H1 (cell line): ENCODE results near the gene ZNF101. TPM values are rescaled to one million over a fixed set of nuclear protein-coding genes. Genes with fewer than 3 reads are reported as not detected.

Source experiments
- CBX8 ChIP-seq: fragments of 300-800, 300-1000 bp; sonication (generic); IDR thresholded peaks from 2 replicates; pipeline ENCODE4 v1.7.1; 2016; ENCODE audit warnings: low read depth, low read length, borderline replicate concordance
- CHD1 ChIP-seq: IDR thresholded peaks from 2 replicates; pipeline ENCODE4 v1.6.1; 2012; ENCODE audit warnings: low read depth, low read length, improper control_type of control experiment
- CHD7 ChIP-seq: fragments of 300-600 bp; sonication (generic); IDR thresholded peaks from 2 replicates; pipeline ENCODE4 v1.7.1; 2012; ENCODE audit warnings: low read length, moderate library complexity, mild to moderate bottlenecking, inconsistent platforms; ENCODE audit not compliant: insufficient replicate concordance
- CREB1 ChIP-seq: IDR thresholded peaks from 2 replicates; pipeline ENCODE4 v1.6.1; 2012; ENCODE audit warnings: inconsistent platforms
- MAFK ChIP-seq: IDR thresholded peaks from 2 replicates; pipeline ENCODE4 v1.6.1; 2012; ENCODE audit warnings: low read depth, mild to moderate bottlenecking, improper control_type of control experiment, low read length
- NANOG ChIP-seq: IDR thresholded peaks from 2 replicates; pipeline ENCODE4 v1.6.1; 2011; ENCODE audit warnings: low read length, low read depth, mild to moderate bottlenecking, inconsistent platforms; ENCODE audit not compliant: insufficient read depth, poor library complexity, severe bottlenecking
- POLR2A ChIP-seq, 2 experiments: IDR thresholded peaks; 1 replicate in 1 of 2; 2 replicates in 1 of 2; pipeline ENCODE4 v1.6.1; 2011; ENCODE audit warnings: low read depth in 2 of 2, low read length in 2 of 2, mild to moderate bottlenecking in 2 of 2; ENCODE audit errors: control extremely low read depth in 1 of 2
- SAP30 ChIP-seq: fragments of 300-600 bp; sonication (generic); IDR thresholded peaks from 2 replicates; pipeline ENCODE4 v1.7.1; 2012; ENCODE audit warnings: low read length, moderate library complexity, mild to moderate bottlenecking, inconsistent platforms; ENCODE audit not compliant: insufficient read depth, insufficient replicate concordance
- SRF ChIP-seq: IDR thresholded peaks from 2 replicates; pipeline ENCODE4 v1.6.1; 2011; ENCODE audit warnings: mild to moderate bottlenecking, low read depth, low read length, moderate library complexity
- TCF12 ChIP-seq: IDR thresholded peaks from 2 replicates; pipeline ENCODE4 v1.6.1; 2011; ENCODE audit warnings: low read depth, mild to moderate bottlenecking, low read length
- polyA plus RNA-seq, 7 experiments: library from polyadenylated mRNA; depleted of rRNA in 3 of 7; stranded (reverse) in 5 of 7; unstranded in 2 of 7; fragments of >200 nt in 5 of 7; fragments of 200-250 nt in 2 of 7; gene quantifications; 1 replicate in 5 of 7; 2 replicates in 1 of 7; 4 replicates in 1 of 7; pipeline versions ENCODE4 v1.2.1 to v1.2.3, GENCODE V29; 2011 to 2013; ENCODE audit warnings: missing spikeins in 2 of 7, mixed read lengths in 2 of 7
- total RNA-seq: library from RNA; stranded (reverse); fragmentation: NEBNext Ultra II Directional; extraction: Animal tissue kit (Norgen Biotek cat#: 25700); gene quantifications from 2 replicates; pipeline ENCODE4 v1.2.1, GENCODE V29; 2021

ZNF101 gene
- total and polyA plus RNA-seq, 2 of the 8 experiments (the other 6 are each of a cell fraction or from before 2014, with no cell fraction given), result 13.0 to 50.9 TPM

GRCh38 chr19:19643158-19644053, 25.2 kb upstream of the ZNF101 start, which contains the start of gene GMIP (continued):
- TF ChIP-seq CHD7, result no peak
- no peak for TF ChIP-seq CHD1
- TF ChIP-seq SRF, result no peak
- peak; percentile 67; the same call in 1 of the 2 replicates for TF ChIP-seq TCF12
- TF ChIP-seq POLR2A (IDR thresholded peaks at IDR 0.05; ENCODE audit: control extremely low read depth in 1 of 2, low read depth in 2 of 2, low read length in 2 of 2), result peak in 1 of 2 experiments; percentile 76; a peak in 1 of 3 replicates
- TF ChIP-seq CREB1, result peak; percentile 42
- TF ChIP-seq SAP30, result no peak
- no peak for TF ChIP-seq MAFK
- no peak for TF ChIP-seq NANOG
- no peak for TF ChIP-seq CBX8
